ENCODE data around the gene CEP112.
"Not testable (repeated sequence)": the region's sequence is repeated elsewhere in the genome, so short reads cannot be mapped to it uniquely, and the experiment has no call there.

DNA sequence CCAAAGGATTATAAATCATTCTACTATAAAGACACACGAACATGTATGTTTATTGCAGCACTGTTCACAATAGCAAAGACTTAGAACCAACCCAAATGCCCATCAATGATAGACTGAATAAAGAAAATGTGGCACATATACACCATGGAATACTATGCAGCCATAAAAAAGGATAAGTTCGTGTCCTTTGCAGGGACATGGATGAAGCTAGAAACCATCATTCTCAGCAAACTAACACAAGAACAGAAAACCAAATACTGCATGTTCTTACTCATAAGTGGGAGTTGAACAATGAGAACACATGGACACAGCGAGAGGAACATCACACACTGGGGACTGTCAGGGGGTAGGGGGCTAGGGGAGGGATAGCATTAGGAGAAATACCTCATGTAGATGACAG lies 111.3 kb downstream of the CEP112 start:
- TF ChIP-seq POLR2A, POLR2AphosphoS5, EP300 (IDR thresholded peaks at IDR 0.05): not testable (repeated sequence)
- TF ChIP-seq, protein P1, sequence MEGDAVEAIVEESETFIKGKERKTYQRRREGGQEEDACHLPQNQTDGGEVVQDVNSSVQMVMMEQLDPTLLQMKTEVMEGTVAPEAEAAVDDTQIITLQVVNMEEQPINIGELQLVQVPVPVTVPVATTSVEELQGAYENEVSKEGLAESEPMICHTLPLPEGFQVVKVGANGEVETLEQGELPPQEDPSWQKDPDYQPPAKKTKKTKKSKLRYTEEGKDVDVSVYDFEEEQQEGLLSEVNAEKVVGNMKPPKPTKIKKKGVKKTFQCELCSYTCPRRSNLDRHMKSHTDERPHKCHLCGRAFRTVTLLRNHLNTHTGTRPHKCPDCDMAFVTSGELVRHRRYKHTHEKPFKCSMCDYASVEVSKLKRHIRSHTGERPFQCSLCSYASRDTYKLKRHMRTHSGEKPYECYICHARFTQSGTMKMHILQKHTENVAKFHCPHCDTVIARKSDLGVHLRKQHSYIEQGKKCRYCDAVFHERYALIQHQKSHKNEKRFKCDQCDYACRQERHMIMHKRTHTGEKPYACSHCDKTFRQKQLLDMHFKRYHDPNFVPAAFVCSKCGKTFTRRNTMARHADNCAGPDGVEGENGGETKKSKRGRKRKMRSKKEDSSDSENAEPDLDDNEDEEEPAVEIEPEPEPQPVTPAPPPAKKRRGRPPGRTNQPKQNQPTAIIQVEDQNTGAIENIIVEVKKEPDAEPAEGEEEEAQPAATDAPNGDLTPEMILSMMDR (IDR thresholded peaks at IDR 0.05), result not testable (repeated sequence)
